ENCODE results near the gene UMODL1. TPM values are rescaled to one million over a fixed set of nuclear protein-coding genes. Genes with fewer than 3 reads are reported as not detected.
"Not testable (repeated sequence)": the region's sequence is repeated elsewhere in the genome, so short reads cannot be mapped to it uniquely, and the experiment has no call there.

UMODL1 gene
- polyA plus RNA-seq, 4 donors, result 0.05 to 0.27 (median 0.09) TPM; not detected in 1

- no peak for DNase-seq (ENCODE audit: low read depth in 4 of 4, low spot score in 2 of 4)
Observed at GRCh38 chr21:42111811-42112210, 40.7 kb downstream of the UMODL1 start.

DNA sequence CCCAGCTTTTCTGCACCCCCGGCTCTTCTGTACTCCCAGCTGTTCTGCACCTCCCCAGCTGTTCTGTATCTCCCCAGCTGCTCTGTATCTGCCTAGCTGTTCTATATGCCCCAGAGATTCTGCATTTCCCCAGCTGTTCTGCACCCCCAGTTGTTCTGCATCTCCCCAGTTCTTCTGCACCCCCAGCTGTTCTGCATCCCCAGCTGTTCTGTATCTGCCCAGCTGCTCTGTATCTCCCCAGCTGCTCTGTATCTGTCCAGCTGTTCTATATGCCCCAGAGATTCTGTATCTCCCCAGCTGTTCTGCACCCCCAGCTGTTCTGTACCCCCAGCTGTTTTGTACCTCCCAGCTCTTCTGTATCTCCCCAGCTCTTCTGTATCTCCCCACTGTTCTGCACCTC, 41.1 kb downstream of the UMODL1 start:
- no peak for DNase-seq (ENCODE audit: low read depth in 4 of 4, low spot score in 2 of 4)

DNA sequence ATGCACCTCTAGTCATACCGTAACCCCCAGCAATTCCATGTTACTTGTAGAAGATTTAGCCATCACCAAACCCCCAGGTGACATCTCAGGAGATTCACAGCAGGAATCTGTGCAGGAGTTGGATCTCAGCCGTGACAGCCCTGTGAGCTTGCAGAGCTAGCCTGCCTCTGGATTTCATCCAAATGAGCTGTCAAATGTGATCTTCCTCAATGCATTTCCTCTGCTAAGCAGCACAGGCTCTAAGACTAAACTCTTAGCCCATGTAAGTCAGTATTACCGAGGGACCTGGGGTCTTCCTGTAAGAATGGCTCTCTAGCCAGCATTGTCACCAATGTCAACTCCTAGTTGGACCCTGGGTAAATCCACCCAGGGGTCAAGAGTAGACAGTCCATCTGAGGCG, 41.7 kb downstream of the UMODL1 start:
- DNase-seq (ENCODE audit: low read depth in 4 of 4, low spot score in 2 of 4), result no peak

DNA sequence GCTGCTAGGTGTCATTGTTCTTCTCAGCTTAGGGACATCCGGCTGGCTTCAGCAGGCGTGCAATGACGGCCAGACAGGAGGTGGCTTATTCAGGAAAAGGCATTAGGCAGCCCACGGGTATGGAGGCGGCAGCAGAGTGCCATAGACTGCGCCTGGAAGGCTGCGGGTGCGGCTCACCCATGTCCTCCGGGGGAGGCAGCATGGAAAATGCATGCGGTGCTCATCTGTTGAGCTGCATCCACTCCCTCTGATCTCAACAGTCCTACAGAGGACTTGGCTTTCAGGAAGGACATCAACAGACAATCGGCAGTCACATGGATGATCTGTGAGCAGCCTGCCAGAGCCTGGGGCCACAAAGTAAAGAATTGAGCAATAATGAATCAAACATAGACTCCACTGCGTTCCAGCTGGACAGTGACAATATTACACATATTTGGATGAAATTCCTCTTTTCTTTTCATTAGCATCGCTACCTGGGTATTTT, 42.9 kb downstream of the UMODL1 start:
- DNase-seq (ENCODE audit: low read depth in 4 of 4, low spot score in 2 of 4), result no peak

DNA sequence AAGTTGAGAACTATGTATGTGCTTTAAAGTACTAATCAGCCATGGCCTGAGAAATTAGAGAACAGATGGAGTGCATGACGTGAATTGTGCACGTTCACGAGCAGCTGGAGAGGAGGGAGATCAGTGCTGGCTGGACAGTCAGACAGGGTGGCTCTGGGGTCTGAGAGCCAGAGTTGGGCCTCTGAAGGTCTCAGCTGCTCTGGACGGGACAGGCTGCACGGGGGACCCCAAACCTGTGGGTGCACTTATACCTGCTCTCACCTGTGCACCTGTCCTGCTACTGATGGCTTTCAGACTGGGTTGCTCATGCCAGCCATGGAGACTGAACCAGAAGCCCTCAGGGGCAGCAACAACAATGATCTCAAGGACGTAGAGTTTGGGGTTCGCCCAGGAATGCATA, 43.5 kb downstream of the UMODL1 start:
- DNase-seq (ENCODE audit: low read depth in 4 of 4, low spot score in 2 of 4), result no peak

DNA sequence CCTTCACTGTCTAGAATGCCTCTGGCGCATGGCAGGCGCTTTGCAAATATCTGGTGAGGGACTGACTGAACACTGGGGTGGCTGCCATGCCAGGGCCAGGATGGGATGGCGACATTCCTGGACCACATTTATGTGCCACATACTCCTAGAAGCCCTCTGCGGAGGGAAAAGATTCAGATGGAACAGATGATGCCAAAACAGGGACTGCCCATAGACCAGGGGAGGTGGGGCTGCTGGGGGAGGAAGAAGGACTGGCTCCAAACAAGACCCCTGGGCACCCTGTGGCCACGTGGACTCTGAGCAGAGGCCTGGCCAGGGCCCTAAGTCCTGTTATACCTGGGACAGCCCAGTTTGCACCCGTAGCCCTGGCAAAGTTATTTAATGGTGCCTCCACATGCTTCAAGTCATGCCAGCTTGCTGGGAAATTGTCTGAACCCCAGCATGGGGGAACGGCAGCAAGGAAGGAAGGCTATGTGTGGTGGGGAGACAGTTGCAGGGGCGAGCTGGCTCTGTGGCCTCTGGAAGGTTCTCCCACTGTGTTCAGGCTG, 44.1 kb downstream of the UMODL1 start:
- no peak for DNase-seq (ENCODE audit: low read depth in 4 of 4, low spot score in 2 of 4)

DNA sequence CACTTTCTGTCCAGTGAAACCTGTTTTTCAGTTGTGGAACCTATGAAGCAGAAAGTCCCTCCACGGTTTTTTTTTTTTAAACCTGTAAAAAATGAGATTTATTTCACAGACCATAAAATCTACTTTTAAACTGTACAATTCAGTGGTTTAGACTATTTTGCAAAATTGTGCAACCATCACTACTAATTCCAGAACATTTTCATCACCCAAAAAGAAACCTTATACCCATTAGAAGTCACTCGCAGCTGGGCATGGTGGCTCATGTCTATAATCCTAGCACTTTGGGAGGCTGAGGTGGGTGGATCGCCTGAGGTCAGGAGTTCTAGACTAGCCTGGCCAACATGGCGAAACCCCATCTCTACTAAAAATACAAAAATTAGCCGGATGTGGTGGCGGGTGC, 45.4 kb downstream of the UMODL1 start:
- DNase-seq (ENCODE audit: low read depth in 4 of 4, low spot score in 2 of 4), result not testable (repeated sequence)

DNA sequence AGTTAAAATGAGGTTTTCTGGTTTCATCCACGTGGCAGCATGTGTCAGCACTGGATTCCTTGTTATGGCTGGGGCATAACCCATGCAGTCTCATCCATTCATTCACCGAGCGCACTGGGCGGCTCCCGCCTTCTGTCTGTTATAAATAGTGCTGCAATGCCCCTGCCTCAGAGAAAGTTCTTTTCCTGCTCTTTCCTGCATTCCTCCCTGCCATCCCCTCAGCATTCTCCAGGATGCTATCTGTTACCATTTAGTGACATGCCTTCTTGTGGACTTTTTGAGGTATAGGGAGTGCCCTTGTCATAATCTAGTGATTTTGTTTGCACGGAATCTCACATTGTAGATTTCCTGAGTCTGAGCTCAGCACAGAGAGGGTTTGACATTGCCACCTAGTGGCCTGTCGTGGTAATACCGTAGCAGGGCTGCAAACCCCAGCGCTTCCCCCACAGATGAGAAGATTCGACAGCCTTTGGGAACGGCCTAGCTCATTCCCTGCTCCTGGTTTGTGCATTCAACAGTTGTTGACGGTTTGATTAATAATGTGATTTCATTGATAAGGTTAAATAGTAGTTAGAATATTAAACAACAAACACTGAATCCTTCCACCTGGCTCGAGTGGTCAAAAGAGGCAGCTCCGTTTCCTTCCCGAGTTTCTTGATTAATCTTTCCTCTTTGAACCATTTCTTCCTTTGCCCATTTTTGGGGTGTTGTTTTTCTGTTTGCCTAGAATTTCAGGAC, 46.3 kb downstream of the UMODL1 start:
- DNase-seq (ENCODE audit: low read depth in 4 of 4, low spot score in 2 of 4), result peak; percentile 46 to 69 (median 58)

DNA sequence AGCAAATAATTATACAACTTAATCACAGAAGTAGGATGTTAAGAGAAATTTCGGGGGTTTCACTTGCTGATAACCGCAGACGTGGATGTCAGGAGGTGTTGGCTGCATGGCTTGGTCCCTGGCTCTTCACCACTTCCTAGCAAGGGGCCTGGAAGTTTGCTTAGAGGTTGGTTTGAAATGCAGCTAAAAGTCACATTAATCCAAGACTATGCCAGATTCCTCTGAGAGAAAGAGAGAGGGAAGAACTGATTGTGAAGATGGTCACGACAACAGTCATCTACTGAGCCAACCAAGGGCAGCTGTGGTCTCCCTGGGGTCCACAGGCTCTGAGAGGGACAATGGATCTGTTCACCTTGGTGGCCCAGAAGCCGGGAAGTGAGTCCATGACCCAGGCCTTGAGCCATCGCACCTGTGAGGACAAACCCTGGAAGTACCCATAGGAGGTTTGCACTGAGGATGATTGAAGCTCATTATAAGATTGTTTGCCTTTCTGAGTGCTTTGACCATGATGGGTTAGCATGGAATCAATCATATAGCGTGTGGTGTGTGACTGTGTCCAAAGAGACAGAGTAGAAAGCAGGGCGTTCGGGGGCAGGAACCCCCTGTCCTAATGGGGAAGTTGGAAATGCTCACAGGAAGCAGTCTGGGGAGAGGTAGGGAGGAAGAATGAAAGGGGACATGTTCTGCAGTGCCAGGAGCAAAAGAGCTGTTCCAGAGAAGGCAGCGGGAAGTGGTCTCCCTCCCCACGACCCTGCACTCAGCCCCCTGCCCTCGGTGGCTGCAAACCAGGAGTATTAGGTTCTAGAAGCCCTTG, 47.1 kb downstream of the UMODL1 start:
- DNase-seq (ENCODE audit: low read depth in 4 of 4, low spot score in 2 of 4), result no peak

GRCh38 chr21:42118901-42119300, 47.8 kb downstream of the UMODL1 start:
- no peak for DNase-seq (ENCODE audit: low read depth in 4 of 4, low spot score in 2 of 4)

DNA sequence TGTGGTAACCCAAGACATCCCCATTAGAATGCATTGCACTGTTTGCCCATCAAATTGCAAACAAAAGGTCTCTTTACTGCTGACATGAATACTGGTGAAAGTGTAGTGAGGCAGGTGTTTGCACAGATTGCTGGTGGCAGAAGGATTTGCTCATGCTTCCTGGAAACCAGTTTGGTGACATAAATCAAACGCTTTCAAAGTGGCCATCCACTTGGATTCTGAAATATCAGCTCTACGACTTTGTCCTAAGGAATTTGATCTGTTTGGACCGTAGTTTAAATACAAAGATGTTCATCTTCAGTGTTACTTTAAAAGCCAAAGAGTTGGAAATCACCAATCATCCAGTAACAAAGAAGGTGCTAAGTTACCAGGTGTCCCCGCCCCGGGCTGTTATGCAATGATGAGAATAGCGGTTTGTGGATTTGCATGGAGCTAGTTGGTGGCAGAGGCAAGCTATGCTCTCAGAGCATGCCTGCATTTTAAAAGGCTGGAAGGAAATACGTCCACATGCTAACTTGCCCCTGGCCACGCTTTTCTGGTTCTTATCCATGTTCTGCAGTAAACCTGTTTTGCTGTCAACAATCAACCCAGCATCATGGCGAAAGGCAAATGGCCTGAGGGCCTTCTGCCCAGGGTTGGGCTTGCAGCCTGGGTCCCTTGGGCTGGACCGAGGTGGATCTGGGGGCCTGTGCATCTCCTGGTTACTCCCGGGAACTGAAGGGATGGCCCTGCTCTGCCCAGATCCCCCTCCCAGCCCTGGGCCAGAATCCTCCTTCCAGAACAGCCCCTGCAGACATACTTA, 49.2 kb downstream of the UMODL1 start:
- DNase-seq (ENCODE audit: low read depth in 4 of 4, low spot score in 2 of 4), result no peak

GRCh38 chr21:42120903-42121535, 49.9 kb downstream of the UMODL1 start:
- no peak for DNase-seq (ENCODE audit: low read depth in 4 of 4, low spot score in 2 of 4)

GRCh38 chr21:42121794-42122193, 50.7 kb downstream of the UMODL1 start:
- no peak for DNase-seq (ENCODE audit: low read depth in 4 of 4, low spot score in 2 of 4)

DNA sequence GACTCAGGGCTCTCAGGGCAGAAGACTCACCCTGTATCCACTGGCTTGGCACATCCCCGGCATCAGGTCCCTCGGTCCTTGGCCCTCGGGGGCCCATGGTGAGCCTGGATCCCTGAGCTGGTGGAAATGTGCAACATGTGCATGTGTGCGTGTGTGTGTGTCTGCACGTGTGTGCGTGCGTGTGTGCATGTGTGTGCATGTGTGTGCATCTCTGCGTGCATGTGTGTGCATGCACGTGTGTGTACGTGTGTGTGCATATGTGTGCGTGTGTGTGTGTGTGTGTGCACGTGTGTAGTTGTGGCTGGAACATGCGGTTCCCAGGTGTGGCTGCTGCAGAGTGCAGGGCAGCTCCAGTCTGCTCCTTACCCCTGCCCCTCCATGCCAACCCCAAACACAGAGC, 51.3 kb downstream of the UMODL1 start:
- no peak for DNase-seq (ENCODE audit: low read depth in 4 of 4, low spot score in 2 of 4)

DNA sequence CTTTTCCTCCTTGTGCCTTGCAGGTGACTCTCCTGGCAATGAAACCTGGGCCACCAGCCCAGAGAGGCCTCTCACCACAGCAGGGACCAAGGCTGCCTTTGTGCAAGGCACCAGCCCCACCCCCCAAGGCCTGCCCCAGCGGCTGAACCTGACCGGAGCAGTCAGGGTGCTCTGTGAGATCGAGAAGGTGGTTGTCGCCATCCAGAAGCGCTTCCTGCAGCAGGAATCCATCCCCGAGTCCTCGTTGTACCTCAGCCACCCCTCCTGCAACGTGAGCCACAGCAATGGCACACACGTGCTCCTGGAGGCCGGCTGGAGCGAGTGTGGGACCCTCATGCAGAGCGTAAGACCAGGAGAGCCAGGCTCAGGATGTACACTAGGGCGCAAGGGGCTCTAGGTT, 51.7 kb downstream of the UMODL1 start:
- no peak for DNase-seq (ENCODE audit: low read depth in 4 of 4, low spot score in 2 of 4)

- no peak for DNase-seq (ENCODE audit: low read depth in 4 of 4, low spot score in 2 of 4)
Observed at GRCh38 chr21:42123219-42123908, 52.2 kb downstream of the UMODL1 start.

GRCh38 chr21:42124081-42124480, 53.0 kb downstream of the UMODL1 start:
- DNase-seq (ENCODE audit: low read depth in 4 of 4, low spot score in 2 of 4), result no peak

GRCh38 chr21:42124826-42125570, 53.9 kb downstream of the UMODL1 start:
- no peak for DNase-seq (ENCODE audit: low read depth in 4 of 4, low spot score in 2 of 4)
